Measurements from ENCODE around the gene BCAR3. TPM values are rescaled to one million over a fixed set of nuclear protein-coding genes. Genes with fewer than 3 reads are reported as not detected.

BCAR3 gene
- total RNA-seq, 1 experiment from 2014 or later, result 9.3 TPM

DNA sequence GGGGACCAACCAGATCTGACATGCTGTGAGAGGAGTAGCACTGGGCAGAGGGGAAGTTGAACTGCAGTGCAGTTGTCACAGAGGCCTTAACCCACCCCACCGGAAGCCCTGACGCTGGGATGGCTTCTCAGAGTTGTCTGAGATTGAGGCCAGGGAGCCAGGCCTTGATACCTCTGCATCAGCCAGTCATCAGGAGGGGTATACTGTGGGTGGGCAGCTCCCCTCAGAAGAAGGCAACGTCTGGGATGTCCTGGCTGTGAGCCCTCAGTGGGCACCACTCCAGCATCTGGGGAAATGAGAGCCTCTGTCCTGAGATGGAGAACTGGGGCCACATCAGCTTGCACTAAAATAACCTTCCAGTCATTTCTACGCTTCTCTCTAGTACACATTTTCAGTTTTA is 47.9 kb upstream of the BCAR3 start:
- Mint-ChIP-seq H3K27me3 (ENCODE audit: insufficient read depth, unreplicated experiment) (no peaks in the 10 kb centered on the region), H3K9me3 (ENCODE audit: unreplicated experiment) (no peaks in the 10 kb centered on the region), H3K4me3 (ENCODE audit: unreplicated experiment) (no peak overlapping the region), H3K36me3 (ENCODE audit: insufficient read depth, unreplicated experiment) (no peaks in the 10 kb centered on the region), H3K27ac (ENCODE audit: unreplicated experiment) (no peak overlapping the region), H3K4me1 (ENCODE audit: low read depth, unreplicated experiment) (no peaks in the 10 kb centered on the region)
- Histone ChIP-seq H3K9me3 (no peaks in the 10 kb centered on the region), H3K4me3 (ENCODE audit: low read depth, low read length) (no peak overlapping the region), H3K36me3 (ENCODE audit: control insufficient read depth, insufficient read depth, low read length) (no peaks in the 10 kb centered on the region), H3K27me3 (replicated peaks; ENCODE audit: control insufficient read depth, insufficient read depth, low read length) (no peaks in the 10 kb centered on the region), H3K4me1 (no peaks in the 10 kb centered on the region)
- TF ChIP-seq, protein P1, sequence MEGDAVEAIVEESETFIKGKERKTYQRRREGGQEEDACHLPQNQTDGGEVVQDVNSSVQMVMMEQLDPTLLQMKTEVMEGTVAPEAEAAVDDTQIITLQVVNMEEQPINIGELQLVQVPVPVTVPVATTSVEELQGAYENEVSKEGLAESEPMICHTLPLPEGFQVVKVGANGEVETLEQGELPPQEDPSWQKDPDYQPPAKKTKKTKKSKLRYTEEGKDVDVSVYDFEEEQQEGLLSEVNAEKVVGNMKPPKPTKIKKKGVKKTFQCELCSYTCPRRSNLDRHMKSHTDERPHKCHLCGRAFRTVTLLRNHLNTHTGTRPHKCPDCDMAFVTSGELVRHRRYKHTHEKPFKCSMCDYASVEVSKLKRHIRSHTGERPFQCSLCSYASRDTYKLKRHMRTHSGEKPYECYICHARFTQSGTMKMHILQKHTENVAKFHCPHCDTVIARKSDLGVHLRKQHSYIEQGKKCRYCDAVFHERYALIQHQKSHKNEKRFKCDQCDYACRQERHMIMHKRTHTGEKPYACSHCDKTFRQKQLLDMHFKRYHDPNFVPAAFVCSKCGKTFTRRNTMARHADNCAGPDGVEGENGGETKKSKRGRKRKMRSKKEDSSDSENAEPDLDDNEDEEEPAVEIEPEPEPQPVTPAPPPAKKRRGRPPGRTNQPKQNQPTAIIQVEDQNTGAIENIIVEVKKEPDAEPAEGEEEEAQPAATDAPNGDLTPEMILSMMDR (IDR thresholded peaks at IDR 0.05; ENCODE audit: insufficient read depth in 1 of 2, low read depth in 1 of 2, low read length in 1 of 2, severe bottlenecking in 1 of 2, unreplicated experiment in 1 of 2), result no peak
- no peak for DNase-seq
- CTCF ChIA-PET, result no interaction called here
- BruUV-seq (replicated peaks), result no TSS peak
- intact Hi-C loops (cut with micrococcal nuclease; ENCODE audit: unreplicated experiment), result no loop called here
- POLR2A ChIA-PET, result no interaction called here

DNA sequence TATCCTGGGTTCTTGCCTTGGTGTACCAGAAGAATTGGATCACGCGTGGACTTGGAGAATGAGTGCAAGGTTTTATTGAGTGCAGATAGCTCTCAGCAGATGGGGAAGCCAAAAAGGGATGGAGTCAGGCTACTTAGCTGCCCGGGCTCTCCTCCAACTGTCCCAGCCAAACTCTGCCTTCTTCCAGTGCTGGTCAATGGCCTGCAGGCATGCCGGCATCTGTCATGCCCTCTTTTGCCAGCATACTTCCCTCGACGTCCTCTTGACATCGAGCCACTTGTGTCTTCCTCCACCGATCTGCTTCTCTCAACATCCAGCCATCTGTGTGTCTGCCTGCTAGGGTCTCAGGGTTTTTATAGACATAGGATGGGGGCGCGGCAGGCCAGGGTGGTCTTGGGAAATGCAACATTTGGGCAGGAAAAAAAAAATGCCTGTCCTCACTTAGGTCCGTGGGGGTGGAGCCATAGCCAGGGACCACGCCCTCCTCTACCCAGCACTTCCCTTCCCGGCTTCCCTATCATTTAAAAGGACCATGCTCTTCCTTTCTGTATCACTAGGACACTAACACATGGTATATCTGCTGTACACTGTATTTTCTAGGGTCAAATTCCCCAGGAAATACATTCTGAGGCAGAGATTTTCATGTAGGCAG is 47.0 kb upstream of the BCAR3 start:
- no peak overlapping the region for H3K27ac Mint-ChIP-seq (ENCODE audit: unreplicated experiment)
- Histone ChIP-seq H3K4me1 (no peaks in the 10 kb centered on the region), H3K27me3 (replicated peaks; ENCODE audit: control insufficient read depth, insufficient read depth, low read length) (no peaks in the 10 kb centered on the region), H3K36me3 (ENCODE audit: control insufficient read depth, insufficient read depth, low read length) (no peaks in the 10 kb centered on the region), H3K4me3 (ENCODE audit: low read depth, low read length) (no peak overlapping the region), H3K9me3 (no peaks in the 10 kb centered on the region)
- no peaks in the 10 kb centered on the region for H3K4me1 Mint-ChIP-seq (ENCODE audit: low read depth, unreplicated experiment)
- no TSS peak for BruUV-seq (replicated peaks)
- ChIA-PET CTCF (no interaction called here), POLR2A (no interaction called here)
- intact Hi-C loops (cut with micrococcal nuclease; ENCODE audit: unreplicated experiment), result no loop called here
- H3K4me3 Mint-ChIP-seq (ENCODE audit: unreplicated experiment), result no peak overlapping the region
- no peaks in the 10 kb centered on the region for H3K36me3 Mint-ChIP-seq (ENCODE audit: insufficient read depth, unreplicated experiment)
- no peaks in the 10 kb centered on the region for H3K9me3 Mint-ChIP-seq (ENCODE audit: unreplicated experiment)
- DNase-seq, result no peak
- TF ChIP-seq, protein P1 (IDR thresholded peaks at IDR 0.05; ENCODE audit: insufficient read depth in 1 of 2, low read depth in 1 of 2, low read length in 1 of 2, severe bottlenecking in 1 of 2, unreplicated experiment in 1 of 2), result no peak
- H3K27me3 Mint-ChIP-seq (ENCODE audit: insufficient read depth, unreplicated experiment), result no peaks in the 10 kb centered on the region

DNA sequence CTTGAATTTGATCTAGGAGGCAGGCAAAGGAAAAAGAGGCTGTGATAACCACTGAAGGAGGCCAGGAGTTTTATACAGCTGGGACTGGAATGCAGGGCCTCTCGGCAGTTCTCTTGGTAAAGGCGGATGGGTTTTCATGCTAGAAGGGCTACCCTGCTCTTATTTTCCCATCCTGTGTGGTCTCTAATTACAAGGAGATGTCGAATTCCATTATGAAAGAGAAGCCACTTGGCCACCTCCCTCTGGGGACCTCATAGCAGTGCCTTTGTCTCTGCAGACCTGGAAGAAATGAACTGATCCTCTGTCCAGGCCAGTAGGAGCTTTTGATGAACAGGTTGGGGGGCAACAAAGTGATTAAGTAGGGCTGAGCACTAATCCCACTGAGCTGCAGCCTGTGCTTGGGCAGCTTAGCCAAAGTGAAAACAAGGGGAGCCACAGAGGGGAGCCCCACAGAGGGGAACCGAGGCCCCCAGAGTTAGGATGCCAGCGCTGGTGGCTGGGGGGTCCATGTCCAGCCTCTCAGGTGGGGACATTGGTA is 42.2 kb upstream of the BCAR3 start:
- no peak overlapping the region for H3K4me3 ChIP-seq (ENCODE audit: low read depth, low read length)
- ChIA-PET CTCF (interaction anchor here (0.5 kb wide), 1 partner anchor 85 kb away, joined by 5 read pairs; no protein-coding TSS in a partner anchor), POLR2A (no interaction called here)
- H3K36me3 Mint-ChIP-seq (ENCODE audit: insufficient read depth, unreplicated experiment), result no peaks in the 10 kb centered on the region
- no peak overlapping the region for H3K27ac Mint-ChIP-seq (ENCODE audit: unreplicated experiment)
- H3K9me3 ChIP-seq, result no peaks in the 10 kb centered on the region
- H3K4me1 Mint-ChIP-seq (ENCODE audit: low read depth, unreplicated experiment), result no peaks in the 10 kb centered on the region
- no peak for DNase-seq
- no peaks in the 10 kb centered on the region for H3K36me3 ChIP-seq (ENCODE audit: control insufficient read depth, insufficient read depth, low read length)
- TF ChIP-seq, protein P1 (IDR thresholded peaks at IDR 0.05; ENCODE audit: insufficient read depth in 1 of 2, low read depth in 1 of 2, low read length in 1 of 2, severe bottlenecking in 1 of 2, unreplicated experiment in 1 of 2), result no peak
- no peaks in the 10 kb centered on the region for H3K27me3 ChIP-seq (replicated peaks; ENCODE audit: control insufficient read depth, insufficient read depth, low read length)
- H3K27me3 Mint-ChIP-seq (ENCODE audit: insufficient read depth, unreplicated experiment), result no peaks in the 10 kb centered on the region
- BruUV-seq (replicated peaks), result no TSS peak
- no peaks in the 10 kb centered on the region for H3K4me1 ChIP-seq
- intact Hi-C loops (cut with micrococcal nuclease; ENCODE audit: unreplicated experiment), result no loop called here
- no peaks in the 10 kb centered on the region for H3K9me3 Mint-ChIP-seq (ENCODE audit: unreplicated experiment)
- no peak overlapping the region for H3K4me3 Mint-ChIP-seq (ENCODE audit: unreplicated experiment)

All from Caco-2 (cell line).